NCI-H187 (cell line): ENCODE data around the gene SLC35E2B.
"Not testable (repeated sequence)": the region's sequence is repeated elsewhere in the genome, so short reads cannot be mapped to it uniquely, and the experiment has no call there.

Experiments
- DNase-seq, 2 experiments: peaks; one replicate each; lab custom pipeline; 2025; lab: John Stamatoyannopoulos, UW

SLC35E2B gene

GRCh38 chr1:1692714-1693647, at the start of gene SLC35E2B:
Gene SLC35E2B, minus strand, starts transcription at chr1:1692795. Its CDS starts 16,096 bp downstream, at chr1:1676699.
- peak; percentile 86 to 94 for DNase-seq

DNA sequence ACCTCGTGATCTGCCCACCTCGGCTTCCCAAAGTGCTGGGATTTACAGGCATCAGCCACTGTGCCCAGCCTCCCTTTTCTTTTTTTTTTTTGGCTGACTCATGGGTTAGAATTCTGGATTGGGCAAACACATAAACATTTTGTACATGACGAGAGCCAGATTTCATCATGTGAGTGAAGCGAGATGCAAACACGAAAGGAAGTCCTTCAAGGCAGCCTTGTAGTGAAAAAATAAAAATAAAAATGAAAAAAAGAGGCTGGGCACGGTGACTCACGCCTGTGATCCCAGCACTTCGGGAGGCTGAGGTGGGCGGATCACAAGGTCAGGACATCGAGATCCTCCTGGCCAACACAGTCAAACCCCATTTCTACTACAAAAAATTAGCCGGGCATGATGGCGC, 48.4 kb upstream of the SLC35E2B start:
- not testable (repeated sequence) for DNase-seq

GRCh38 chr1:1738799-1739337, 46.3 kb upstream of the SLC35E2B start:
- not testable (repeated sequence) for DNase-seq

DNA sequence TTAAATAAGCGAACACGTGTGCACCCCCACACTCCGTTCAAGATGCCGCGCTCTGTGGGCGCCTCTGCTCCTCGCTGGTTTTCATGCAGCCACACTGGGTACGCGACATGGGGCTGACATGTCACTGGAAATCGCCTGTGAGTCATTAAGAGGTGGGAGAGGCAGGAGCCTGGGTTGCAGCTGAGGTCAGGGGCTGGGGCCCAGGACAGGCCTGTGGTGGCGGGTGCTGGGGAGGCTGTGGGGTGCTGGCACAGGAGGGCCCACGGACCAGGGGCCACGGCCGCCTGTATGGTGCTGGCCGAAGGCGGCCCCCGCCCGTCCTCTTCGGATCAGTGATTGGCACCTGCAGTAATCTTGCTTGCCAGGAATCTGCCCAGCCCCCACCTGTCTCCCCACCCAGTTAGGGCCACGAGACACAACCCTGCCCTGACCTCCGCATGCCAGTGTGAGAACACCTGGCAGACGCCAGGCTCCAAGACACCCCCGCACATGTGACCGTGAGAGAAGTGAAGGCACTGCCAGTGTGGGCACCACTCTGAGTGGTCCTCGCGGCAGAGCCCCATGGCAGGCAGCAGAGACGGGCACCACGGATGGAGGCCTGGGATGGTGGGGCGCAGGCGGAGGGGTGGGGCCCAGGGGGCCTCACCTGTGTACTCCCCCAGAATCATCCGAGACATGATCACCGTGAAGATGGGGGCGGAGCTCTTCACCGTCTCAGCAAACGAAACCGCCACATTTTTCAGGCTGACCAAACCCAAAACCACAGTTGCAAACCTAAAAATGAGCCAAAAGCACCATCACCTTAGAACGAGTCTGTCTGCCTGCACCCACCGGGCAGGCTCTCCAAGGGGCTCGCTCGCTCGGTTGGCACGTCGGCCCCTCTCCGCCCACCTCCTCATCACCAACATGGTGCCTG, 45.3 kb upstream of the SLC35E2B start:
- not testable (repeated sequence) for DNase-seq

GRCh38 chr1:1732381-1732780, 39.8 kb upstream of the SLC35E2B start:
- no peak for DNase-seq

GRCh38 chr1:1730870-1731269, 38.3 kb upstream of the SLC35E2B start:
- no peak for DNase-seq

DNA sequence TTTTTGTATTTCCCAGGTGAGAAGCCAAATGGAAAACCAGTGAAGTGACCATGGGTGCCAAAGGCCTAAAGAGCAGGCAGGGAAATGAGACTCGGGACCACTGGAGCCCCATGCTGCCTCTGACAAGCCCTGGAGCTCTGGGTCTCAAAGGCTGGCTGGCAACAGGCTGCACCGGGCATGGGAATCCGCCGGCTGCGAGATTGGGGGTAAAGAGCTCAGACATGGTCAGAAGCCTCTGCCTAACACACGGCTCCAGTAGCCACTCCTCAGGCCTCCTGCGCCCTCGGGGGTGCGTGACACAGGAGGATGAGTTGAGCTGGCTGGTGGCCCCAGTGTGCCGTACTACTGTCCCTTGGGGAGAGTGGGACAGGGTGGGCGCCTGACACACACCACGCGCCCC, 37.6 kb upstream of the SLC35E2B start:
- not testable (repeated sequence) for DNase-seq

DNA sequence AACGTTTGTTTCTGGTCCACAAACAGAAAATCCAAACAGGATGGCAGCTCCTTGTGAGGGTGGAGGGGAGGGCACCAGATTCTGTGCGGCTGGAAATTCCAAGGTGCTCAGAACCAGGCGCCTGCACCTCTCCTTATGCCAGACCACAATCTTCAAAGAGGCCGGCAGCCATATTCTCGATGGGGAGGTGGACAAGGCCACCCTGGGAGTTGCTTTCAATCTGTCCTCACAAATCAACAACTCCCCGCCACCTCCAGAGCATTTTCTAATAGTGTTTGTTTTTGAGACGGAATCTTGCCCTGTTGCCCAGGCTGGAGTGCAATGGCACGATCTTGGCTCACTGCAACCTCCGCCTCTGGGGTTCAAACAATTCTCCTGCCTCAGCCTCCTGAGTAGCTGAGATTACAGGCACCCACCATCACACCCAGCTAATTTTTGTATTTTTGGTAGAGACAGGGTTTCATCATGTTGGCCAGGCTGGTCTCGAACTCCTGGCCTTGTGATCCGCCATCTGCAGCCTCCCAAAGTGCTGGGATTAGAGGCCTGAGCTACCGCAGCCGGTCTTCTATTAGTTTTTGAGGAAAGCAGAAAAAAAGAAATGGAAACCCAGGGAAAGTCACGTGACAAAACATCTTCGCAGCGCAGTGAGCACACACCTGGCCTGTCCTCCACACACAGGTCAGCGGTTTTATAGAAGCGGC, 36.7 kb upstream of the SLC35E2B start:
- not testable (repeated sequence) for DNase-seq

DNA sequence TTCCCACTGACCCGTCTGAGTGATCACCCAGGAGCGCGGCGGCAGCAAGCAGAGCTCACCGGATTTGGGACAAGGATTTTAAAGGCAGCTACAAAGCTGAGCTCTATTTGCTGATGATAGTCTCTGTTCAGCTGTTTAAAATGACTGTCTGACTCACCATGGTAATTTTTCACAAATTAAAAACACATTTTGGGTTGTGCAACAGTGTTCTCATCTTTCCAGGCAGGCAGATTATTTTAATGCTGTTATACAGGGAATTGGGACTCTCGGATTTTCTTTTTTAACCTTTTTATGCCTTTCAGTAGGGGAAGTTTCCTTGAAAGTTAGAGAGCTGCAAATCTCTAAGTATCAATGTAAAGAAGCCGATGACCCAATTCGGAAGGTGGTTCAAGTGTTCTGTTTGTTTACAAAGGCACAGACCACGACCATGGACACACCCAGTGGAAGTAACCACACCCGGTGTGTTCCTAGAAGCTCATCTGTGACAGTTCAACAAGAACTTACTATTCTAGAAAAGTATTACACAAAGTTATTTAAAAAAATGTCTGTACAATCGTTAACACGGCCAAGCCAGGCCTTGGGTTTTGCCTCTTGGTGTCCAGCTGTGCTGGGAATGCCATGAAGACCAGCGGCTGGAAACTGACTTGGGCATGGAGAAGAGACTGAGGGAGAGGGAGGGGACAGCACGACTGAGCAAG, 35.9 kb upstream of the SLC35E2B start:
- not testable (repeated sequence) for DNase-seq

DNA sequence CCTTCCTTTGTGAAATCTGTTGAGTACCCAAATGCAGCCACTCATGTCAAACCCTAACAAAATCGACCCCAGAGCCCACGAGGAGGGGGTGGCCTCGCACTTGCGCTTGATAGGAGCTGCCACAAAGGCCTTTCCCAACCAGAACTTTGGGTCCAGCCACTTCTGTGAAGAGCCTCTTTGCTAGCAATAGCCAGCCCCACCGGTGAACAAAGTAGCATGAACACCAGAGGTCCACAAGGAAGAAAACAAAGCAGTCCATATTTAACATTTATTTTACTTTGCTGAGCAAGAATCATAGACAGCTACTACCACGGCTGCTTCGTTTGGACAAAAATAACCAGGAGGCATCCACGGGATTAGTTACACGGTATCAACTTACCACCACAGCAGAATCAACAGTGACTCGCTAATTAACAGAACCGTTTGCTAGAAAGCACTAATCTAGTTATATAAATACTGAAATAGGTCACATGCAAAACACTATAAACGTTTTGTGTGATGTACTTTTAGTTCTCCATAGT, 34.6 kb upstream of the SLC35E2B start:
- not testable (repeated sequence) for DNase-seq

- DNase-seq = not testable (repeated sequence)
Measured at GRCh38 chr1:1726088-1726487, 33.5 kb upstream of the SLC35E2B start.

DNA sequence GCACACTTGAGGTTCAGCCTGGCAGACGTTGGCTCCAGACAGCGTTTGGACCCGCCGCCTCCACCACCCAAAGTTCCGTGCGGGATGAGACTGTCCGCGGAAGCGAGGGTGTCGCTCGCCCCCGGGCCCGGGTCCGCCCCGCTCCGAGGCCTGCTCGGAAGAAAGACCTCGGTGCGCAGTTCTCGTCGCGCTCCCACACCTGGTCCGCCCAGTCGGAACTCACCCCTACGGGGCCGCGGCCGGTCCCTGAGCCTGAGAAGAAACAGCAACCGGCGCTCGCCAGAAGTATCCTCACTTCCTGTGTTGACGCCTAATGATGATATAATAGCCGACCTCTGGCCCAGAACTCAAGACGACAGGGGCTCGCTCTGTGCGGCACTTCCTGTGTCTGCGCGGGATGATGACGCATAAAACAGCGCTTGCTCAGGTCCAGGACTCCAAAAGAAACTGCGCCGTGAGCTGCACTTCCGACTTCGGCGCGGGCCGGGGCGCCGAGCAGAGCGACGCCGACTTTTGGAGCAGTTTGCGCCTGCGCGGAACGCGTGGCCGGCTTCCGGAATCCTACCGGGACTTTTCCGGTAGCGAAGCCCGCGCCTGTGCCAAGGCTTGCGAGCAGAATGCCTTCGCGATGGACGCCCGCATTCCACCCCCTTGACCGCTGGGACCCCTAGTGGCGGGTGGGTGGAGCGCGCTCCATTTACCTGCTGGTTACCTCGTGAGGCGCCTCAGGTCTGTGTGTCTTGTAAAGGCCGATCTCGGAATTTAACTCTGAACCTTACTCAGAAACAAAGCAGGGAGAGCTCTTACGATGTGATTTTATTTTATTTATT, 31.7 kb upstream of the SLC35E2B start, which contains the start of gene CDK11A:
CDK11A (minus strand) TSS at position 323 of the 830 bp plus-strand sequence. CDS start 1,539 bp downstream, outside the sequence.
- DNase-seq = peak; percentile 92 to 96

DNA sequence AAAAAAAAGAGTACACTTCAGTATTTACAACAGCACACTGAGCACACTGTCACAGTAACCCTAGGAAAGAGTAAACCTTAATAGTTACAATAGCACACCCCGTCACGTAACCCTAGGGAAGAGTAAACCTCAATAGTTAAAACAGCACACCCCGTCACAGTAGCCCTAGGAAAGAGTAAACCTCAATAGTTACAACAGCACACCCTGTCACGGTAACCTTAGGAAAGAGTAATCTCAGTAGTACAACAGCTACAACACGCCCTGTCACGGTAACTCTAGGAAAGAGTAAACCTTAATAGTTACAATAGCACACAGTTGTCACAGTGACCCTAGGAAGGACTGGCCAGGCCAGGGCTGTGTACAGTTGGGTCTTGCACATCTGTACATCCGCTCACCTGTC, 28.6 kb upstream of the SLC35E2B start:
- no peak for DNase-seq

GRCh38 chr1:1715109-1715883, 22.7 kb upstream of the SLC35E2B start:
- not testable (repeated sequence) for DNase-seq

GRCh38 chr1:1707897-1708296, 15.3 kb upstream of the SLC35E2B start:
- not testable (repeated sequence) for DNase-seq

GRCh38 chr1:1707241-1707640, 14.6 kb upstream of the SLC35E2B start:
- DNase-seq = not testable (repeated sequence)

DNA sequence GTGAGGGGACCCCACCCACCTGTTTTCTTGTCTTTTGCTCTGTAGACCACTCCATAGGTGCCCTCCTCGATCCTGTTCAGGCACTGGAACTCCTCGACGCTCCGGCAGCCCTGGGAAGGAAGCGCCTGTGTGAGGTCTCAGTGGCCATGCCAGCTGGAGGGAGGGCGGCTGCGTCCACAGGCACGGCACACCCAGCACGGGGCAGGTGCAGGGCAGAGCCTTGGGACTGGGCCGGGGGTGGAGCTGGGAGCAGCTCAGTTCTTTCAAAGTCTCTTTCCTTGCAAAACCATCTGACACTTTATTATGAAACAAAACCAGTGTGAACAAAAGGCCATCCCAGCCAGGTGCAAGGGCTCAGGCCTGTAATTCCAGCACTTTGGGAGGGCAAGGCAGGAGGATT, 13.0 kb upstream of the SLC35E2B start:
- DNase-seq = not testable (repeated sequence)

DNA sequence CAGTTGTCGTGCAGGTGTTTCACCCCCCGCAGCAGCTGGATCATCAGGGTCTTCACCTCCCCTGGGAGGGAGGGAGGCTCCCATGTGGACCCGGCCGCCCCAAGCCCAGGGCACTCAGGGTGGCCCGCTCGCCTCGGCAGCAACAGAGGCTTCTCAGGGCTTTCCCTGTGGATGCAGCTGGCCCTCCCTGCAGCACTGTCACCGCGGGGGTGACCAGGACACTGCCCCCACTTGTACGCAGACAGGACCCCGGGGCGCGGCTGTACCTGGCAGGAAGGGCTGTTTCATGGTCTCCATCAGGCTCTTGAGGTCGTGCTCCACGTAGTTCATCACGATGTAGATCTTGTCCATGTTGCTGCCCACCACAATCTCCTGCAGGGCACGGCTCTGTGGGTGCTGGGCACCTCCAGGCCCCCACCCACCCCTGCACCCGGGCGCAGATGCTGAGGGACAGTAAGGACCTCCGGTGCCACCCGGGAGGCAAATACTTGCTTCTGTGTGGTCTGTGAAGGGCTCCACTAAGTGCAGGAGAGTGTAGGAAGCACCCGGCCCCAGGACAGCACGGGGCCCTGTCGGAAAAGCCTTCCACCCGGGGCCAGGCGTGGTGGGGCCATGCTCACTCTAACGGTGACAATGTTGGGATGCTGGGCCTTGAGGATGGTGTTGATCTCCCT, 11.8 kb upstream of the SLC35E2B start:
- DNase-seq = not testable (repeated sequence)
